GM12878 (cell line): ENCODE data around the gene UFM1. TPM values are rescaled to one million over a fixed set of nuclear protein-coding genes. Genes with fewer than 3 reads are reported as not detected.
"Not testable (repeated sequence)": the region's sequence is repeated elsewhere in the genome, so short reads cannot be mapped to it uniquely, and the experiment has no call there.

ENCODE experiments used
- ATAC-seq: fragments of 200-7000 bp; cut with Tn5 transposase; 3 replicates; pipeline ENCODE4 v1.9.1; 2020; ENCODE audit warnings: mild to moderate bottlenecking, moderate library complexity
- BruUV-seq: library from RNA; stranded (reverse); fragments of 400-500 nt; replicated peaks from 2 replicates; lab custom pipeline; 2021; lab: Mats Ljungman, UMichigan
- CTCF ChIA-PET: fragments of 300-600 bp; sonication (Branson Sonifier 250); formaldehyde crosslinking; extraction: SDS; loops from one replicate; lab custom pipeline; 2021; ENCODE audit warnings: inconsistent platforms; lab: Yijun Ruan, JAX
- POLR2A ChIA-PET: fragments of 350-600 bp; formaldehyde crosslinking; extraction: SDS; loops from one replicate; lab custom pipeline; 2021; ENCODE audit warnings: inconsistent platforms; lab: Charles Lee
- RAD21 ChIA-PET: fragments of 300-600 bp; sonication (Branson Sonifier 250); formaldehyde crosslinking; loops from one replicate; lab custom pipeline; 2023; ENCODE audit warnings: antibody characterized with exemption; ENCODE audit not compliant: unreplicated experiment; lab: Charles Lee
- SMC1A ChIA-PET: fragments of 300-600 bp; sonication (Branson Sonifier 250); formaldehyde crosslinking; loops from one replicate; lab custom pipeline; 2023; ENCODE audit not compliant: unreplicated experiment, uncharacterized antibody; lab: Charles Lee
- DNase-seq: peaks from one replicate; pipeline ENCODE4 v3.0.0-alpha.2; 2011; ENCODE audit warnings: low read depth, low spot score
- FAIRE-seq: peaks from 3 replicates; lab custom pipeline; 2011; peaks lifted over from hg19 to GRCh38; lab: Jason Lieb, UNC
- H2AFZ ChIP-seq: 2 replicates; pipeline ENCODE4 v1.6.0; 2011; ENCODE audit warnings: low read depth, low read length, control low read depth; ENCODE audit not compliant: control insufficient read depth
- H3K27ac ChIP-seq: 2 replicates; pipeline ENCODE4 v1.5.1; 2011; ENCODE audit warnings: control low read depth; ENCODE audit not compliant: control insufficient read depth, insufficient read depth
- H3K27me3 ChIP-seq, 2 experiments: replicated peaks in 1 of 2; 2 replicates each; pipeline versions ENCODE4 v1.6.0 to v1.6.1; 2011; ENCODE audit warnings: low read length in 1 of 2; ENCODE audit not compliant: control insufficient read depth in 2 of 2, insufficient read depth in 2 of 2
- H3K36me3 ChIP-seq, 2 experiments: 2 replicates each; pipeline ENCODE4 v1.5.1; 2011; ENCODE audit warnings: low read length in 1 of 2; ENCODE audit not compliant: control insufficient read depth in 2 of 2, insufficient read depth in 2 of 2
- H3K4me1 ChIP-seq: 2 replicates; pipeline ENCODE4 v1.6.1; 2011; ENCODE audit warnings: mild to moderate bottlenecking, low read length, moderate library complexity, mixed read lengths; ENCODE audit not compliant: control insufficient read depth, insufficient read depth
- H3K4me2 ChIP-seq: 2 replicates; pipeline ENCODE4 v1.6.0; 2011; ENCODE audit warnings: control low read depth; ENCODE audit not compliant: control insufficient read depth, insufficient read depth
- H3K4me3 ChIP-seq: fragments of 200-600 bp; sonication (generic); 2 replicates; pipeline ENCODE4 v1.5.1; 2016
- H3K79me2 ChIP-seq: 2 replicates; pipeline ENCODE4 v1.6.0; 2011; ENCODE audit warnings: low read length; ENCODE audit not compliant: control insufficient read depth, insufficient read depth
- H3K9ac ChIP-seq: 2 replicates; pipeline ENCODE4 v1.8.0; 2011; ENCODE audit warnings: low read length, control low read depth, mixed read lengths; ENCODE audit not compliant: control insufficient read depth, insufficient read depth
- H3K9me3 ChIP-seq: replicated peaks from 3 replicates; pipeline ENCODE4 v1.5.1; 2011; ENCODE audit warnings: mild to moderate bottlenecking, low read length; ENCODE audit not compliant: control insufficient read depth, insufficient read depth
- H4K20me1 ChIP-seq: 2 replicates; pipeline ENCODE4 v1.6.0; 2011; ENCODE audit not compliant: control insufficient read depth, insufficient read depth
- CUX1 ChIP-seq: IDR thresholded peaks from 2 replicates; pipeline ENCODE4 v1.6.1; 2012; ENCODE audit warnings: improper control_type of control experiment, low read depth, low read length; ENCODE audit not compliant: insufficient replicate concordance
- FOXM1 ChIP-seq: IDR thresholded peaks from 2 replicates; pipeline ENCODE4 v1.6.1; 2012; ENCODE audit warnings: low read depth, mild to moderate bottlenecking, inconsistent platforms, low read length, moderate library complexity
- IKZF1 ChIP-seq: fragments of 450-650 bp; conservative IDR thresholded peaks from 2 replicates; pipeline ENCODE4 v1.6.1; 2017; ENCODE audit warnings: antibody characterized with exemption, mild to moderate bottlenecking
- NFIC ChIP-seq: IDR thresholded peaks from 2 replicates; pipeline ENCODE4 v1.6.1; 2012; ENCODE audit warnings: low read depth, mild to moderate bottlenecking, inconsistent platforms, low read length, moderate library complexity
- POLR2A ChIP-seq: IDR thresholded peaks from 2 replicates; pipeline ENCODE4 v1.6.1; 2011; ENCODE audit warnings: low read depth, mild to moderate bottlenecking, low read length
- ZZZ3 ChIP-seq: IDR thresholded peaks from 2 replicates; pipeline ENCODE4 v1.6.1; 2011; ENCODE audit warnings: low read depth; ENCODE audit not compliant: control insufficient read depth, insufficient read length
- WGBS: methylation state at CpG from one replicate; pipeline ENCODE4 v1.1.6; 2016; ENCODE audit warnings: low lambda C conversion rate; ENCODE audit not compliant: insufficient replicate concordance, insufficient coverage; ENCODE audit errors: missing lambda C conversion rate; 5-methylcytosine and 5-hydroxymethylcytosine counted together
- in situ Hi-C: fragments of 300-500 bp; cut with MboI; formaldehyde crosslinking; loops from 9 replicates; pipeline ENCODE4 v1.14.3; 2018; ENCODE audit warnings: mixed read lengths
- intact Hi-C: fragments of 100-400 bp; cut with micrococcal nuclease; formaldehyde crosslinking; loops from one replicate; pipeline ENCODE4 v1.14.2; 2022; ENCODE audit not compliant: unreplicated experiment
- polyA plus RNA-seq, 11 experiments: library from polyadenylated mRNA; depleted of rRNA in 4 of 11; unstranded in 6 of 11; stranded (reverse) in 5 of 11; fragments of >200 nt; fragmentation: Nextera tagmentation in 4 of 11; fragmentation: Illumina TruSeq in 1 of 11; extraction: Ambion mirVana in 4 of 11; extraction: Trizol in 1 of 11; gene quantifications; 1 replicate in 1 of 11; 2 replicates in 10 of 11; pipeline versions ENCODE4 v1.2.1 to v1.2.3, GENCODE V29; 2011 to 2016; ENCODE audit warnings: inconsistent platforms in 2 of 11, missing spikeins in 2 of 11, low read depth in 1 of 11
- total RNA-seq, 4 experiments: library from RNA; depleted of rRNA in 3 of 4; stranded (reverse); fragments of >200 nt in 3 of 4; fragmentation: Illumina TruSeq in 1 of 4; extraction: Trizol in 1 of 4; gene quantifications; 2 replicates each; pipeline versions ENCODE4 v1.2.1 to v1.2.3, GENCODE V29; 2013 to 2021
- TF ChIP-seq, protein P1 (sequence below): fragments of 450-650 bp; formaldehyde crosslinking; IDR thresholded peaks from 2 replicates; pipeline ENCODE4 v1.4.0; 2020; ENCODE audit warnings: mild to moderate bottlenecking, moderate library complexity

UFM1 gene
- total and polyA plus RNA-seq, 10 of the 15 experiments (the other 5 are each of a cell fraction or from before 2014, with no cell fraction given): 40.8 to 96.5 (median 73.8) TPM

- TF ChIP-seq IKZF1: no peak
- TF ChIP-seq, all 136 proteins: peak for 0
These were observed 13.6 kb downstream of the UFM1 start (continued) for GRCh38 chr13:38363219-38363618.

- FAIRE-seq, H3K4me3 ChIP-seq, intact Hi-C loops, H2AFZ ChIP-seq, DNase-seq, CTCF ChIA-PET, H4K20me1 ChIP-seq, H3K9me3 ChIP-seq, H3K27me3 ChIP-seq, H3K4me2 ChIP-seq, H3K27ac ChIP-seq, SMC1A ChIA-PET, H3K36me3 ChIP-seq, BruUV-seq, H3K9ac ChIP-seq, H3K79me2 ChIP-seq, ATAC-seq, H3K4me1 ChIP-seq, POLR2A ChIA-PET, RAD21 ChIA-PET: not testable (repeated sequence)
- in situ Hi-C loops: loop anchor here (25.0 kb wide), 1 partner anchor 1301 kb away; the partner anchor contains the start of gene SUPT20H
- 92% methylated on average over 12 of the region's 19 CpGs for WGBS
These were observed 14.1 kb downstream of the UFM1 start for GRCh38 chr13:38363746-38364145.

- ATAC-seq: no peak; the same call in 1 of the 3 replicates
- no TSS peak for BruUV-seq
- ChIA-PET SMC1A (no interaction called here), POLR2A (no interaction called here), CTCF (no interaction called here), RAD21 (no interaction called here)
- Histone ChIP-seq H3K4me3 (no peak overlapping the region), H3K9me3 (no peaks in the 10 kb centered on the region), H3K36me3 (peaks cover 0 to 3% of the 10 kb centered on the region in 2 experiments; a peak in 1 of 4 replicates), H3K9ac (no peak overlapping the region), H2AFZ (no peak overlapping the region), H3K79me2 (no peaks in the 10 kb centered on the region), H3K27ac (no peak overlapping the region), H3K4me2 (no peak overlapping the region), H3K4me1 (no peaks in the 10 kb centered on the region), H4K20me1 (no peaks in the 10 kb centered on the region), H3K27me3 (no peaks in the 10 kb centered on the region)
- in situ Hi-C loops (loop anchor here (25.0 kb wide), 1 partner anchor 1303 kb away; the partner anchor contains the start of gene SUPT20H), intact Hi-C loops (no loop called here)
- no peak for DNase-seq
- 37% methylated on average over 3 of the region's 3 CpGs for WGBS
- FAIRE-seq: no peak
- TF ChIP-seq, protein P1, sequence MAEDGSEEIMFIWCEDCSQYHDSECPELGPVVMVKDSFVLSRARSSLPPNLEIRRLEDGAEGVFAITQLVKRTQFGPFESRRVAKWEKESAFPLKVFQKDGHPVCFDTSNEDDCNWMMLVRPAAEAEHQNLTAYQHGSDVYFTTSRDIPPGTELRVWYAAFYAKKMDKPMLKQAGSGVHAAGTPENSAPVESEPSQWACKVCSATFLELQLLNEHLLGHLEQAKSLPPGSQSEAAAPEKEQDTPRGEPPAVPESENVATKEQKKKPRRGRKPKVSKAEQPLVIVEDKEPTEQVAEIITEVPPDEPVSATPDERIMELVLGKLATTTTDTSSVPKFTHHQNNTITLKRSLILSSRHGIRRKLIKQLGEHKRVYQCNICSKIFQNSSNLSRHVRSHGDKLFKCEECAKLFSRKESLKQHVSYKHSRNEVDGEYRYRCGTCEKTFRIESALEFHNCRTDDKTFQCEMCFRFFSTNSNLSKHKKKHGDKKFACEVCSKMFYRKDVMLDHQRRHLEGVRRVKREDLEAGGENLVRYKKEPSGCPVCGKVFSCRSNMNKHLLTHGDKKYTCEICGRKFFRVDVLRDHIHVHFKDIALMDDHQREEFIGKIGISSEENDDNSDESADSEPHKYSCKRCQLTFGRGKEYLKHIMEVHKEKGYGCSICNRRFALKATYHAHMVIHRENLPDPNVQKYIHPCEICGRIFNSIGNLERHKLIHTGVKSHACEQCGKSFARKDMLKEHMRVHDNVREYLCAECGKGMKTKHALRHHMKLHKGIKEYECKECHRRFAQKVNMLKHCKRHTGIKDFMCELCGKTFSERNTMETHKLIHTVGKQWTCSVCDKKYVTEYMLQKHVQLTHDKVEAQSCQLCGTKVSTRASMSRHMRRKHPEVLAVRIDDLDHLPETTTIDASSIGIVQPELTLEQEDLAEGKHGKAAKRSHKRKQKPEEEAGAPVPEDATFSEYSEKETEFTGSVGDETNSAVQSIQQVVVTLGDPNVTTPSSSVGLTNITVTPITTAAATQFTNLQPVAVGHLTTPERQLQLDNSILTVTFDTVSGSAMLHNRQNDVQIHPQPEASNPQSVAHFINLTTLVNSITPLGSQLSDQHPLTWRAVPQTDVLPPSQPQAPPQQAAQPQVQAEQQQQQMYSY (CRISPR knock-in tag): no peak
- no peak for TF ChIP-seq FOXM1
- TF ChIP-seq POLR2A: no peak
- TF ChIP-seq CUX1: no peak
- TF ChIP-seq NFIC: no peak
- TF ChIP-seq ZZZ3: no peak
These were observed 16.0 kb downstream of the UFM1 start for GRCh38 chr13:38365661-38366060.
